WERI-Rb-1 (cell line): ENCODE measurements around the gene HRH3.

Experiments
- DNase-seq: peaks from one replicate; pipeline ENCODE4 v3.0.0-alpha.2; 2020
- H3K27ac ChIP-seq: fragments of 250-450 bp; sonication (Bioruptor Pico); 2 replicates; pipeline ENCODE4 v1.5.1; 2020; ENCODE audit warnings: mild to moderate bottlenecking, moderate library complexity
- H3K27me3 ChIP-seq: fragments of 250-450 bp; sonication (Bioruptor Pico); 2 replicates; pipeline ENCODE4 v1.5.1; 2021; ENCODE audit warnings: mild to moderate bottlenecking, low read depth, moderate library complexity; ENCODE audit not compliant: insufficient read depth, severe bottlenecking
- H3K36me3 ChIP-seq: fragments of 250-450 bp; sonication (Bioruptor Pico); 2 replicates; pipeline ENCODE4 v1.5.1; 2020; ENCODE audit warnings: mild to moderate bottlenecking, moderate library complexity
- H3K4me3 ChIP-seq: 2 replicates; pipeline ENCODE4 v1.5.1; 2011; ENCODE audit warnings: low read depth, mild to moderate bottlenecking, control low read depth, low read length
- H3K9me3 ChIP-seq: fragments of 250-450 bp; sonication (Bioruptor Pico); 2 replicates; pipeline ENCODE4 v1.5.1; 2021; ENCODE audit warnings: mild to moderate bottlenecking, moderate library complexity; ENCODE audit not compliant: severe bottlenecking
- TF ChIP-seq, protein P1 (sequence below): IDR thresholded peaks from 2 replicates; pipeline ENCODE4 v1.5.1; 2011; ENCODE audit warnings: low read depth, mild to moderate bottlenecking, control low read depth, inconsistent platforms, low read length

Gene HRH3

DNA sequence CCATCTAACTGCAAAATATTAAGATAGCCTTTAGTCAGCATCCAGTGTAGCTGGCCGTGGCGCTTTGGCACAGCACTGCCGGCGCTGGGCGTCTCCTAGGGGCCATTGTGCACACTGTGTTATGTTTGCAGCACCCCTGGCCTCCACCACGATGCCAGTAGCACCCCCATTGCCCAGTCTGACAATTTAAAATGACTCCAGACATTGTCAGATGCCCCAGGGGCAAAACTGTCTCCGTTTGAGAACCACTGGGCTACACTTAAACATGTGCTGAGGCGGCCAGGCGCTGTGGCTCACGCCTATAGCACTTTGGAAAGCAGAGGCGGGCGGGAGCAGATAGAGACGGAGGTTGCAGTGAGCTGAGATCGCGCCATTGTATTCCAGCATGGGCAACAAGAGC, 43.2 kb downstream of the HRH3 start:
- H3K36me3 ChIP-seq: peaks cover 58% of the 10 kb centered on the region
- TF ChIP-seq, protein P1, sequence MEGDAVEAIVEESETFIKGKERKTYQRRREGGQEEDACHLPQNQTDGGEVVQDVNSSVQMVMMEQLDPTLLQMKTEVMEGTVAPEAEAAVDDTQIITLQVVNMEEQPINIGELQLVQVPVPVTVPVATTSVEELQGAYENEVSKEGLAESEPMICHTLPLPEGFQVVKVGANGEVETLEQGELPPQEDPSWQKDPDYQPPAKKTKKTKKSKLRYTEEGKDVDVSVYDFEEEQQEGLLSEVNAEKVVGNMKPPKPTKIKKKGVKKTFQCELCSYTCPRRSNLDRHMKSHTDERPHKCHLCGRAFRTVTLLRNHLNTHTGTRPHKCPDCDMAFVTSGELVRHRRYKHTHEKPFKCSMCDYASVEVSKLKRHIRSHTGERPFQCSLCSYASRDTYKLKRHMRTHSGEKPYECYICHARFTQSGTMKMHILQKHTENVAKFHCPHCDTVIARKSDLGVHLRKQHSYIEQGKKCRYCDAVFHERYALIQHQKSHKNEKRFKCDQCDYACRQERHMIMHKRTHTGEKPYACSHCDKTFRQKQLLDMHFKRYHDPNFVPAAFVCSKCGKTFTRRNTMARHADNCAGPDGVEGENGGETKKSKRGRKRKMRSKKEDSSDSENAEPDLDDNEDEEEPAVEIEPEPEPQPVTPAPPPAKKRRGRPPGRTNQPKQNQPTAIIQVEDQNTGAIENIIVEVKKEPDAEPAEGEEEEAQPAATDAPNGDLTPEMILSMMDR: no peak
- H3K27ac ChIP-seq: no peak overlapping the region

DNA sequence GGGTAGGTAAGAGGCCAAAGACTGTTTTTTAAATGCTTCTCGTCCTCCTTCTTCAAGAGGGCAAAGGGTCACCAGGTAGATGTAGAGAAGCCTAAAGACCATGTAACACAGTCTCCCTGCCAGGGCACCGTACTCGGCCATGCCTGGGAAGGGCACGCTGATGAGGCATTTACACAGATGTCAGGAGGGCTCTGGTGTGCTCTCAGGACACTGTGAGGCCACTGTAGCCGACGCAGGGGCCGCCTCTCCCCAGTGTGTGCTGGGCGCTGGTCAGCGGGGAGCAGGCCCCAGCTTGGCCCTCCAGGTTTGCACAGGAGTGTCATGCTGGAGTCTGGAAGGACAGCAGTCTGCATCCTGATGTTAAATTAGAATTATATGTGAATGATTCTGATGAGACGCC, 44.4 kb downstream of the HRH3 start:
- DNase-seq: no peak
- Histone ChIP-seq H3K9me3 (no peaks in the 10 kb centered on the region), H3K27ac (no peak overlapping the region), H3K4me3 (no peak overlapping the region), H3K36me3 (peaks cover 51% of the 10 kb centered on the region), H3K27me3 (no peaks in the 10 kb centered on the region)
- TF ChIP-seq, protein P1: no peak

More for the DNA sequence above, 43.2 kb downstream of the HRH3 start:
- Histone ChIP-seq H3K27me3 (no peaks in the 10 kb centered on the region), H3K4me3 (no peak overlapping the region), H3K9me3 (no peaks in the 10 kb centered on the region)
- no peak for DNase-seq

DNA sequence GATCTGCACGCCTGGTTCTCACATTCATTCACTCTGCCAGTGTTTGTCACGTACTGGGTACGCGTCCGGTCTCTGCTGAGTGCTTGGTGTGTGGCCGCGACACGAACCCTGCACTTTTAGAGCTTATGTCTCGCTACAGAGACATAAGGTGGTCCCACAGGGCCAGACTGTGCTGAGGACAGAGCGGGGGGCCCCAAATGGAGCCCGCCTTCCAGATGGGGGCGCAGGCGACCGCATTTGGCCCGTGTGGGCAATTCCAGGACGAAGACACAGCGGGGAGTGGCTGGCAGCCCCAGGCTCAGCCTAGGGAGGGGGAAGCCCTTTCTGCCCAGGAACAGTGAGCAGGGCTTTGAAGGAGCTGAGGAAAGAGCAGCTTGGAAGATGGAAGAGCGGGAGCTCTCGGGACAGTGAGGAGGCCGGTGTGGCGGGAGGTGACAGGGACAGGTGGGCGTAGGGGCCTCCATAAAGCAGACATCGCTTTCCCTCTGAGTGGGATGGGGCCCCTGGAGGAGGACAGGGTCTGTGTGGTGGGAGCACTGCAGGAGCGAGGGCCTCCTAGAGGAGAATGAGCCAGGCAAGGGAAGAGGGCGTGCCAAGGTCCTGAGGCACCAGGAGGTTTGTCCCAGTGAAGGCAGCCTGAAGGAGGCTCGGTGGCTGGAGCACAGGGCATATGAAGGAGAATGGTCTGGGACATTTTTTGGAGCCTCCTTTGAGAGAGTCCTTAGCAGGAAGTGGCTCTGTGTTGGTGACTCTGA, 45.0 kb downstream of the HRH3 start:
- Histone ChIP-seq H3K9me3 (no peaks in the 10 kb centered on the region), H3K4me3 (no peak overlapping the region), H3K27ac (no peak overlapping the region), H3K36me3 (peaks cover 46% of the 10 kb centered on the region), H3K27me3 (no peaks in the 10 kb centered on the region)
- TF ChIP-seq, protein P1: no peak
- no peak for DNase-seq

DNA sequence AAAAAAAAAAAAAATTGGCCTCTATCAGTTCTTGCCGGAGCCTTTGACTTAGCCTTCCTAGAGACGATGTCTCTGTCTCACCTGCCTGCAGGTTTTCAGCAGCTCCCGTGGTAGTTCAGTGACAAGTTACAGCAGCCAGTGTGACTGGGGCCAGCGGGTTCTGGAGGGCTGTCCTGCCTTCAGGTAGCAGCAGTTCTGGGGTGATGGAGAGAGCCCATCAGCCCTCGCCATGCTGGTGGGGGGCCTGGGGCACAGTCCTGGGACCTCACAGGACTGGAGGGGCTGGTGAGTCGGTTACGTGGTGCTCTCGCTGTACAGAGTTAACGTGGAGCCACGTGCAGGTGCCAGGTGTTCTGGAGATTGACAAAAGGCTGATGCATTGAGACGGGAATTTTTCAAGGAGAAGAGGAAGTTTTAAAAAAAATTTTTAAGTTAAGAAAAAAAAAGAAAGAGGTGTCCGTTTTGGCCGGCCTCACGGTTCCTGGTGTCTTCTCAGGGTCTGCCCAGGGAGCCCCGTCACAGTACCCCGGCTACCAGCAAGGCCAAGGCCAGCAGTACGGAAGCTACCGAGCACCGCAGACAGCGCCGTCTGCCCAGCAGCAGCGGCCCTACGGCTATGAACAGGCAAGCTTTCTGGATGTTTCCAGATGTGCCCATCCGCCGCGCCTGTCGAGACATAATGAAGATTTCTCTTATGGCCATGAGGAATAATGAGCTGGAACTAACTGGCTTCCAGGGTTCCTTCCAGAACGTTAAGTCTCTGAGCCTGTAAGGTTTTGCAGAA, 45.9 kb downstream of the HRH3 start:
- H3K27ac ChIP-seq: no peak overlapping the region
- no peaks in the 10 kb centered on the region for H3K9me3 ChIP-seq
- H3K36me3 ChIP-seq: peaks cover 51% of the 10 kb centered on the region
- DNase-seq: no peak
- TF ChIP-seq, protein P1: no peak
- no peaks in the 10 kb centered on the region for H3K27me3 ChIP-seq
- no peak overlapping the region for H3K4me3 ChIP-seq

DNA sequence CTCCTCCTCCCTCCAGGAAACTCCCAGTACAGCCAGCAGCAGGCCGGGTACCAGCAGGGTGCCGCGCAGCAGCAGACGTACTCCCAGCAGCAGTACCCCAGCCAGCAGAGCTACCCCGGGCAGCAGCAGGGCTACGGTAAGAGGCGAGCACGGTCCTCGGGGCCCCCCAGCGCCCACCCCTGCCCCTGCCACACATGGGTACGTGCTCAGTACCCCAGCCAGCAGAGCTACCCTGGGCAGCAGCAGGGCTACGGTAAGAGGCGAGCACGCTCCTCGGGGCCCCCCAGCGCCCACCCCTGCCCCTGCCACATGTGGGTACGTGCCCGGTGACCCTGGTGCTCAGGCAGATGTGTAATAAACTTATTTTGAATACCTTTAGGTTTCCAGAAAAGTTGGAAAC, 47.4 kb downstream of the HRH3 start:
- no peak for DNase-seq
- TF ChIP-seq, protein P1: no peak
- Histone ChIP-seq H3K27me3 (no peaks in the 10 kb centered on the region), H3K36me3 (peaks cover 55% of the 10 kb centered on the region), H3K27ac (no peak overlapping the region), H3K4me3 (no peak overlapping the region), H3K9me3 (no peaks in the 10 kb centered on the region)
